OCI-LY3 (cell line): ENCODE results near the gene TMX3.

Experiments used
- EZH2phosphoT487 ChIP-seq: fragments of 200-600 bp; shearing (Covaris generic); IDR thresholded peaks from 2 replicates; pipeline ENCODE4 v1.6.1; 2018; ENCODE audit warnings: antibody characterized with exemption, mixed run types, low read depth
- TF ChIP-seq, protein P1 (sequence below): fragments of 200-600, 300-600 bp; sonication (generic); IDR thresholded peaks from 2 replicates; pipeline ENCODE4 v1.5.1; 2014; ENCODE audit warnings: antibody characterized with exemption, low read length, low read depth

DNA sequence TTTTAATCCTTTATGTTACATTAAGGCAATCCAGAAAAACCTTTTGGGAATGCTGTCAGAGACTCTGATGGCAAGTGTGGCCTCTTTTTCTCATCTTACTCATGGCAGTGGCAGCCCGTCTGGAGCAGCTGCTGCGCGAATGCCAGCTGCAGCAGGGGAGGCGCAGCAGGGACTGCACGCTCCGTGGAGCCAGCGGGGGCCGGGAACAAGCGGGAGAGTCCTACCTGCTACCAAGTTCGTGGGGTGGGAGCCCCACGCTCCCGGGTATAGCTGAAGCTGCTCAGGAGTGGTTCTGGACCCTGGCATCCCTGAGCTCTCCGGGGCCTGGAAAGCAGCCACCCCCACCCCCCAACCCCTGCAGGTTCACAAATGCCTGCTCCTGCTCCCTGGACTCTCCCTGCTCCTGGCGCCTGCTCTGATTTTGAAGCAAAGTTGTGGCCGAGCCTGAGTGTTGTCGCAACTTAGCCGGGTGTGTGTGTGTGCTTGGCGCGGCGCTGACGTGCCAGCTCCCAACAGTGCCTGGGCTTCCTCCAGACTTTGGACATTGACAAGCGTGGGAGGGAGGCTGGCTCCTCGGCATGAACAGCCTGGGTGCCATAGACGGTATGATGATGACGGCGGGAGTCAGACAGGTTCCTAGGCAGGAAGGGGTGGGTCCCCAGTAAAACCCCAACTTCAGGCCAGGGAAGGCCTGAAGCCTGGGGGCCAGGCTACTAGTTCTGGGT lies 21.7 kb downstream of the TMX3 start:
- TF ChIP-seq, protein P1, sequence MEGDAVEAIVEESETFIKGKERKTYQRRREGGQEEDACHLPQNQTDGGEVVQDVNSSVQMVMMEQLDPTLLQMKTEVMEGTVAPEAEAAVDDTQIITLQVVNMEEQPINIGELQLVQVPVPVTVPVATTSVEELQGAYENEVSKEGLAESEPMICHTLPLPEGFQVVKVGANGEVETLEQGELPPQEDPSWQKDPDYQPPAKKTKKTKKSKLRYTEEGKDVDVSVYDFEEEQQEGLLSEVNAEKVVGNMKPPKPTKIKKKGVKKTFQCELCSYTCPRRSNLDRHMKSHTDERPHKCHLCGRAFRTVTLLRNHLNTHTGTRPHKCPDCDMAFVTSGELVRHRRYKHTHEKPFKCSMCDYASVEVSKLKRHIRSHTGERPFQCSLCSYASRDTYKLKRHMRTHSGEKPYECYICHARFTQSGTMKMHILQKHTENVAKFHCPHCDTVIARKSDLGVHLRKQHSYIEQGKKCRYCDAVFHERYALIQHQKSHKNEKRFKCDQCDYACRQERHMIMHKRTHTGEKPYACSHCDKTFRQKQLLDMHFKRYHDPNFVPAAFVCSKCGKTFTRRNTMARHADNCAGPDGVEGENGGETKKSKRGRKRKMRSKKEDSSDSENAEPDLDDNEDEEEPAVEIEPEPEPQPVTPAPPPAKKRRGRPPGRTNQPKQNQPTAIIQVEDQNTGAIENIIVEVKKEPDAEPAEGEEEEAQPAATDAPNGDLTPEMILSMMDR: no peak
- TF ChIP-seq EZH2phosphoT487: no peak
